MM.1S (cell line): ENCODE data around the gene EXOC3.

ENCODE experiments used
- DNase-seq: peaks from one replicate; pipeline ENCODE4 v3.0.0-alpha.2; 2015
- H2AFZ ChIP-seq: fragments of 300-600 bp; sonication (generic); 2 replicates; pipeline ENCODE4 v1.6.0; 2016; ENCODE audit warnings: antibody characterized with exemption, low read length
- H3F3A ChIP-seq: fragments of 300-600 bp; sonication (generic); 2 replicates; pipeline ENCODE4 v1.6.1; 2016; ENCODE audit warnings: mild to moderate bottlenecking, antibody characterized with exemption, low read length, moderate library complexity, mixed read lengths; ENCODE audit not compliant: insufficient read depth
- H3K27ac ChIP-seq: fragments of 300-600 bp; sonication (generic); 2 replicates; pipeline ENCODE4 v1.5.1; 2016; ENCODE audit warnings: mild to moderate bottlenecking, low read length
- H3K27me3 ChIP-seq: fragments of 300-600 bp; sonication (generic); replicated peaks from 2 replicates; pipeline ENCODE4 v1.6.0; 2016; ENCODE audit warnings: low read length; ENCODE audit not compliant: insufficient read depth
- H3K36me3 ChIP-seq: fragments of 300-600 bp; sonication (generic); replicated peaks from 2 replicates; pipeline ENCODE4 v1.6.1; 2016; ENCODE audit warnings: mild to moderate bottlenecking, low read length, mixed read lengths; ENCODE audit not compliant: insufficient read depth
- H3K4me1 ChIP-seq: fragments of 300-600 bp; sonication (generic); 2 replicates; pipeline ENCODE4 v1.6.1; 2016; ENCODE audit warnings: low read length, mixed read lengths
- H3K4me2 ChIP-seq: fragments of 300-600 bp; sonication (generic); 2 replicates; pipeline ENCODE4 v1.6.0; 2016; ENCODE audit warnings: low read depth, low read length
- H3K4me3 ChIP-seq: fragments of 300-600 bp; sonication (generic); 2 replicates; pipeline ENCODE4 v1.5.1; 2016; ENCODE audit warnings: low read length, mixed read lengths
- H3K79me2 ChIP-seq: fragments of 300-600 bp; sonication (generic); 2 replicates; pipeline ENCODE4 v1.6.1; 2016; ENCODE audit warnings: mixed run types, low read length, mixed read lengths
- H3K9ac ChIP-seq: fragments of 300-600 bp; sonication (generic); 2 replicates; pipeline ENCODE4 v1.6.1; 2016; ENCODE audit warnings: low read length, mixed read lengths
- H3K9me2 ChIP-seq: fragments of 300-600 bp; sonication (generic); replicated peaks from 2 replicates; pipeline ENCODE4 v1.6.1; 2016; ENCODE audit warnings: mild to moderate bottlenecking, low read length, mixed read lengths; ENCODE audit not compliant: insufficient read depth
- H3K9me3 ChIP-seq: fragments of 300-600 bp; sonication (generic); replicated peaks from 2 replicates; pipeline ENCODE4 v1.6.1; 2016; ENCODE audit warnings: mild to moderate bottlenecking, low read length, mixed read lengths; ENCODE audit not compliant: insufficient read depth
- H4K20me1 ChIP-seq: fragments of 300-600 bp; sonication (generic); 2 replicates; pipeline ENCODE4 v1.6.1; 2016; ENCODE audit warnings: mild to moderate bottlenecking, low read length, moderate library complexity, mixed read lengths; ENCODE audit not compliant: insufficient read depth
- CTCF ChIP-seq: fragments of 300-600 bp; sonication (generic); IDR thresholded peaks from 2 replicates; pipeline ENCODE4 v1.5.1; 2016; ENCODE audit warnings: antibody characterized with exemption, low read length, mixed read lengths
- EZH2 ChIP-seq: fragments of 300-600 bp; sonication (generic); optimal IDR thresholded peaks from 2 replicates; pipeline ENCODE3; 2017; ENCODE audit warnings: low read depth, mild to moderate bottlenecking, antibody characterized with exemption, low read length, mixed read lengths
- EZH2phosphoT487 ChIP-seq: fragments of 300-600 bp; sonication (generic); IDR thresholded peaks from 2 replicates; pipeline ENCODE4 v1.6.1; 2018; ENCODE audit warnings: antibody characterized with exemption, low read length

The EXOC3 gene

GRCh38 chr5:515273-515836 is 72.4 kb downstream of the EXOC3 start:
- Histone ChIP-seq H3F3A (no peaks in the 10 kb centered on the region), H4K20me1 (no peaks in the 10 kb centered on the region), H3K9me3 (no peaks in the 10 kb centered on the region), H3K9me2 (no peaks in the 10 kb centered on the region), H3K4me3 (no peak overlapping the region), H3K27me3 (peaks cover 91% of the 10 kb centered on the region), H3K79me2 (no peaks in the 10 kb centered on the region), H3K27ac (no peak overlapping the region), H2AFZ (no peak overlapping the region), H3K4me2 (no peak overlapping the region), H3K36me3 (no peaks in the 10 kb centered on the region), H3K4me1 (no peaks in the 10 kb centered on the region), H3K9ac (no peak overlapping the region)
- DNase-seq: no peak
- TF ChIP-seq EZH2phosphoT487 (no peak), CTCF (no peak), EZH2 (no peak)

DNA sequence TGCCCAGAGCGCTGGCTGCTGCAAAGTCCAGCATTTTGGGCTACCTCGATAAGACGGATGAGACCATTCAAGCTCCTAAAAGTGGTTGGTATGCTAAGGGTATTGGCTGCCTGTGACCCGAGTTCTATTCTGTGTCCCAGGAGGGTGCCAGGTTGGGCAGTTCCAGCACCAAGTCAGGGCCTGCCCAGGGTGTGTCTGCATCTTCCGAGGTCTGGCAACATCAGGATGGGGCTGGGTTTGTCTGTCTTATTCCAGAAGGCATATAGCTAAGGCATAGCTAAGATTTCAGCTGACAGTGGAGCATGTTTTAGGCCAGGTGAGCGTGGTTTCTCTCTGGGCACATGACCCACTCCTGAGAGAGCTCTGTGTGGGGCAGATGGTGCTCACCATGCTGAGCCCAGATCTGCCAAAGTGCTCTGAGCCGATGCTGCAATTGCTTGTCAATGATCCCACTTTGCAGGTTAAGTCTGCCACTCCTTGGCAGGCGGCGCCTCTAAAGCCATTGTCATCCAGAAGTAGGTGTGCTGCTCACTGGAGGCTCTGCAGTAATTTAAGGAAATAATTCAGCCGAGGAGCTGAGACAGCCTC is 73.5 kb downstream of the EXOC3 start:
- H3K79me2 ChIP-seq: no peaks in the 10 kb centered on the region
- H3K4me2 ChIP-seq: no peak overlapping the region
- no peak overlapping the region for H3K27ac ChIP-seq
- TF ChIP-seq CTCF: no peak
- TF ChIP-seq EZH2phosphoT487: no peak
- TF ChIP-seq EZH2: no peak
- no peak overlapping the region for H3K9ac ChIP-seq
- no peak overlapping the region for H2AFZ ChIP-seq
- no peaks in the 10 kb centered on the region for H3K36me3 ChIP-seq
- no peak for DNase-seq
- H4K20me1 ChIP-seq: no peaks in the 10 kb centered on the region
- H3K9me2 ChIP-seq: no peaks in the 10 kb centered on the region
- peaks cover 89% of the 10 kb centered on the region for H3K27me3 ChIP-seq
- H3K9me3 ChIP-seq: no peaks in the 10 kb centered on the region
- H3K4me1 ChIP-seq: no peaks in the 10 kb centered on the region
- no peaks in the 10 kb centered on the region for H3F3A ChIP-seq
- H3K4me3 ChIP-seq: no peak overlapping the region
